ENCODE data around the gene TRIM3. TPM values are rescaled to one million over a fixed set of nuclear protein-coding genes. Genes with fewer than 3 reads are reported as not detected.
A peak's percentile ranks its signal among the peaks of the same experiment; 100 is the strongest.

The TRIM3 gene
- total RNA-seq, 2 donors from 2014 or later = 7.1 to 19.5 TPM

DNA sequence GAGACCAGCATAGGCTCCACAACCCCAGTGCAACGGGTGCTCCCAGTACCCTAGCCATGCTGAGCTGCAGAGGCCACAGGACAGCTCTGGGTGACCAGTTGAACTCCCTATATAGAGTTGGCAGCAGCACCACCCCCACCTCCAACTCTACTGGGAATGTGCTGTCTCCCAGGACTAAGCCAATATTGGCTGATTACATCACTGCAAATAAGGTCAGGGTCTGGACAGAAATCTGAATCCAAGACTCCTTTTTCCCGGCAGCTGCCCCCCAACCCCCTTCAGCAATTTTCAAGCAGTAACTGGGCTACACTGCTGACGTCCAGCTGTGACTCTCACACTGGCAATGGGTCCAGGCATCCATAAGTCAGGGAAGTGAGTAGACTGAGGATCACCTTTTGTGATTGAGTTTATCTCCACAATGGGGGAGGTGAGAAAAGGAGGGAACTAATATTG lies 32.8 kb downstream of the TRIM3 start, which contains the start of gene HPX:
Gene HPX (minus strand): TSS at position 82 of the 453 bp plus-strand sequence. CDS start 24 bp downstream, at position 58.
- no peak within 1 kb of the TSS for H3K27ac ChIP-seq
- no peaks in the 10 kb centered on the region for H3K4me1 ChIP-seq
- H3K9me3 ChIP-seq = no peaks in the 10 kb centered on the region
- H3K4me3 ChIP-seq = no peak within 1 kb of the TSS
- H3K36me3 ChIP-seq = no peaks in the 10 kb centered on the region
- no peak for TF ChIP-seq CTCF (IDR thresholded peaks at IDR 0.05)
- H3K27me3 ChIP-seq = no peaks in the 10 kb centered on the region
- DNase-seq (ENCODE audit: low spot score) = no peak

GRCh38 chr11:6438979-6439571 lies 34.7 kb downstream of the TRIM3 start:
- H3K27ac ChIP-seq = no peak overlapping the region
- no peaks in the 10 kb centered on the region for H3K36me3 ChIP-seq
- DNase-seq (ENCODE audit: low spot score) = no peak
- TF ChIP-seq CTCF (IDR thresholded peaks at IDR 0.05) = peak; percentile 49 to 75
- H3K4me1 ChIP-seq = no peaks in the 10 kb centered on the region
- no peaks in the 10 kb centered on the region for H3K27me3 ChIP-seq
- H3K9me3 ChIP-seq = no peaks in the 10 kb centered on the region
- no peak overlapping the region for H3K4me3 ChIP-seq

DNA sequence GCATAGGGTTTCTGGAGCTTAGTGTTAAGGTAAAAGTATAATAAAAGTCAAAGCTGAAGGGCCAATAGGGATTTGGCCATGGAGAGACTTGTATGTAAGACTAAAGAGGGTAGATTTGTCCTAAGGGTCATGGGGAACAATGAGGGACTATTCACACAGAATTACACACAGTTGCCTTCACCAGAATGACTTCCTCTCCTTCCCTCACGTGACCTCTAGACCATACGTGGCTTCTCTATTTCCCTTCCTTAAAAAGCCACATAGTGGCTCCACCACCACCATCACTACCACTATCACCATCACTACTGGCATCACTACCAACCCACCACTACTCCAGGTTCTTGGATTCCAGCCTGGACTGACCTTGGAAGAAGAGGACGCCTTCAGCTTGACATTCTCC lies 35.7 kb downstream of the TRIM3 start:
- Histone ChIP-seq H3K36me3 (no peaks in the 10 kb centered on the region), H3K27me3 (no peaks in the 10 kb centered on the region), H3K27ac (no peak overlapping the region), H3K4me1 (no peaks in the 10 kb centered on the region), H3K9me3 (no peaks in the 10 kb centered on the region), H3K4me3 (no peak overlapping the region)
- DNase-seq (ENCODE audit: low spot score) = no peak
- TF ChIP-seq CTCF (IDR thresholded peaks at IDR 0.05) = no peak

DNA sequence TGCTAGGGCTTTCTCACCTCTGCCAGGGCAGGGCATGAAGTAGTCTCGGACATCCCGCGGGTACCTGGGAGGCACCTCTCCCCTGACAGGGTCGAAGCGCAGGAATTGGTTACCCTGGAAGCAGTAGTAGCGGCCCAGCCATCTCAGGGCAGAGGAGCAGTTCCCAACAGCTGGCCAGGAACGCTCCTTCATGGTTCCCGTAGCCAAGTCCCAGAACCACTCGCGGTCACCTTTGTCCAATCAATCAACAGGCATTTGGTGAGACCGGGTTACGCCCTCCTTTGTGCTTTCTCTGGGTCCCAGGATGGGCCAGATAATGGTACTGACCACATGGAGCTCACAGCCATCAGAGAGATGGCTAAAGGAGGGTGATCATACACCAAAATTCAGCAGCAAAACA lies 36.3 kb downstream of the TRIM3 start:
- H3K27me3 ChIP-seq = no peaks in the 10 kb centered on the region
- no peaks in the 10 kb centered on the region for H3K9me3 ChIP-seq
- DNase-seq (ENCODE audit: low spot score) = no peak
- H3K36me3 ChIP-seq = no peaks in the 10 kb centered on the region
- H3K27ac ChIP-seq = no peak overlapping the region
- no peak for TF ChIP-seq CTCF (IDR thresholded peaks at IDR 0.05)
- H3K4me3 ChIP-seq = no peak overlapping the region
- H3K4me1 ChIP-seq = no peaks in the 10 kb centered on the region

- TF ChIP-seq CTCF (IDR thresholded peaks at IDR 0.05) = no peak
- H3K36me3 ChIP-seq = no peaks in the 10 kb centered on the region
- H3K27ac ChIP-seq = no peak overlapping the region
- no peaks in the 10 kb centered on the region for H3K4me1 ChIP-seq
- H3K27me3 ChIP-seq = no peaks in the 10 kb centered on the region
- no peaks in the 10 kb centered on the region for H3K9me3 ChIP-seq
- DNase-seq (ENCODE audit: low spot score) = no peak
- H3K4me3 ChIP-seq = no peak overlapping the region
Measured at GRCh38 chr11:6433998-6434660, 39.6 kb downstream of the TRIM3 start.
